ENCODE measurements around the gene ADGB. TPM values are rescaled to one million over a fixed set of nuclear protein-coding genes. Genes with fewer than 3 reads are reported as not detected.
A peak's percentile ranks its signal among the peaks of the same experiment; 100 is the strongest.
"Not testable (repeated sequence)": the region's sequence is repeated elsewhere in the genome, so short reads cannot be mapped to it uniquely, and the experiment has no call there.

Gene ADGB
- total RNA-seq, 3 donors from 2014 or later: not detected

GRCh38 chr6:146753306-146753705 is 154.5 kb downstream of the ADGB start:
- Mint-ChIP-seq H3K27me3 (ENCODE audit: low read depth) (no peaks in the 10 kb centered on the region), H3K9me3 (peaks cover 8% of the 10 kb centered on the region), H3K4me3 (no peak overlapping the region), H3K36me3 (ENCODE audit: insufficient read depth) (no peaks in the 10 kb centered on the region), H3K4me1 (ENCODE audit: low read depth) (no peaks in the 10 kb centered on the region)
- ATAC-seq: no peak
- no peak for DNase-seq

- DNase-seq (no peak), ATAC-seq (no peak)
- Mint-ChIP-seq H3K27me3 (ENCODE audit: low read depth) (peaks cover under 1% of the 10 kb centered on the region), H3K4me1 (ENCODE audit: low read depth) (peaks cover 19% of the 10 kb centered on the region), H3K9me3 (no peaks in the 10 kb centered on the region), H3K36me3 (ENCODE audit: insufficient read depth) (no peaks in the 10 kb centered on the region), H3K4me3 (no peak overlapping the region)
These were observed 168.9 kb downstream of the ADGB start for GRCh38 chr6:146767632-146768031.

GRCh38 chr6:146768722-146769121 is 169.9 kb downstream of the ADGB start:
- no peak overlapping the region for H3K4me3 Mint-ChIP-seq
- H3K36me3 Mint-ChIP-seq (ENCODE audit: insufficient read depth): no peaks in the 10 kb centered on the region
- H3K4me1 Mint-ChIP-seq (ENCODE audit: low read depth): peaks cover 19% of the 10 kb centered on the region
- DNase-seq (no peak), ATAC-seq (no peak)
- no peaks in the 10 kb centered on the region for H3K27me3 Mint-ChIP-seq (ENCODE audit: low read depth)
- no peaks in the 10 kb centered on the region for H3K9me3 Mint-ChIP-seq

GRCh38 chr6:146770275-146770964 is 171.6 kb downstream of the ADGB start:
- no peaks in the 10 kb centered on the region for H3K9me3 Mint-ChIP-seq
- H3K36me3 Mint-ChIP-seq (ENCODE audit: insufficient read depth): no peaks in the 10 kb centered on the region
- DNase-seq: no peak
- H3K4me3 Mint-ChIP-seq: peak overlapping the region; percentile 60
- ATAC-seq: peak; percentile 25 to 43
- H3K27me3 Mint-ChIP-seq (ENCODE audit: low read depth): no peaks in the 10 kb centered on the region
- H3K4me1 Mint-ChIP-seq (ENCODE audit: low read depth): peaks cover 19% of the 10 kb centered on the region

GRCh38 chr6:146770965-146771735 is 172.4 kb downstream of the ADGB start:
- ATAC-seq (peak; percentile 43 to 55), DNase-seq (peak; percentile 5)
- no peaks in the 10 kb centered on the region for H3K36me3 Mint-ChIP-seq (ENCODE audit: insufficient read depth)
- peaks cover 19% of the 10 kb centered on the region for H3K4me1 Mint-ChIP-seq (ENCODE audit: low read depth)
- H3K9me3 Mint-ChIP-seq: no peaks in the 10 kb centered on the region
- peak overlapping the region; percentile 60 for H3K4me3 Mint-ChIP-seq
- no peaks in the 10 kb centered on the region for H3K27me3 Mint-ChIP-seq (ENCODE audit: low read depth)

- H3K36me3 Mint-ChIP-seq (ENCODE audit: insufficient read depth): no peaks in the 10 kb centered on the region
- H3K4me1 Mint-ChIP-seq (ENCODE audit: low read depth): peaks cover 15% of the 10 kb centered on the region
- DNase-seq (no peak), ATAC-seq (no peak)
- H3K9me3 Mint-ChIP-seq: peaks cover 3% of the 10 kb centered on the region
- no peak overlapping the region for H3K4me3 Mint-ChIP-seq
- no peaks in the 10 kb centered on the region for H3K27me3 Mint-ChIP-seq (ENCODE audit: low read depth)
These were observed 176.4 kb downstream of the ADGB start for GRCh38 chr6:146775220-146775619.

- no peak overlapping the region for H3K4me3 Mint-ChIP-seq
- H3K4me1 Mint-ChIP-seq (ENCODE audit: low read depth): no peaks in the 10 kb centered on the region
- no peak for DNase-seq
- H3K27me3 Mint-ChIP-seq (ENCODE audit: low read depth): no peaks in the 10 kb centered on the region
- ATAC-seq: no peak
- H3K9me3 Mint-ChIP-seq: peaks cover 3% of the 10 kb centered on the region
- no peaks in the 10 kb centered on the region for H3K36me3 Mint-ChIP-seq (ENCODE audit: insufficient read depth)
These were observed 183.1 kb downstream of the ADGB start for GRCh38 chr6:146781836-146782235.

- ATAC-seq (peak; percentile 91 to 92), DNase-seq (no peak)
- no peaks in the 10 kb centered on the region for H3K9me3 Mint-ChIP-seq
- no peak overlapping the region for H3K4me3 Mint-ChIP-seq
- no peaks in the 10 kb centered on the region for H3K36me3 Mint-ChIP-seq (ENCODE audit: insufficient read depth)
- no peaks in the 10 kb centered on the region for H3K27me3 Mint-ChIP-seq (ENCODE audit: low read depth)
- H3K4me1 Mint-ChIP-seq (ENCODE audit: low read depth): no peaks in the 10 kb centered on the region
These were observed 186.3 kb downstream of the ADGB start for GRCh38 chr6:146785001-146785585.

GRCh38 chr6:146787876-146788508 is 189.2 kb downstream of the ADGB start:
- ATAC-seq (no peak), DNase-seq (no peak)
- Mint-ChIP-seq H3K9me3 (peaks cover 3% of the 10 kb centered on the region), H3K27me3 (ENCODE audit: low read depth) (peaks cover 4% of the 10 kb centered on the region), H3K4me1 (ENCODE audit: low read depth) (no peaks in the 10 kb centered on the region), H3K36me3 (ENCODE audit: insufficient read depth) (no peaks in the 10 kb centered on the region), H3K4me3 (no peak overlapping the region)

GRCh38 chr6:146790561-146791091 is 191.9 kb downstream of the ADGB start:
- ATAC-seq (no peak), DNase-seq (no peak)
- Mint-ChIP-seq H3K36me3 (ENCODE audit: insufficient read depth) (no peaks in the 10 kb centered on the region), H3K27me3 (ENCODE audit: low read depth) (peaks cover 7% of the 10 kb centered on the region), H3K4me3 (no peak overlapping the region), H3K9me3 (peaks cover 7% of the 10 kb centered on the region), H3K4me1 (ENCODE audit: low read depth) (no peaks in the 10 kb centered on the region)

- no peak overlapping the region for H3K4me3 Mint-ChIP-seq
- peaks cover 13% of the 10 kb centered on the region for H3K9me3 Mint-ChIP-seq
- no peaks in the 10 kb centered on the region for H3K4me1 Mint-ChIP-seq (ENCODE audit: low read depth)
- ATAC-seq: no peak
- no peaks in the 10 kb centered on the region for H3K36me3 Mint-ChIP-seq (ENCODE audit: insufficient read depth)
- peaks cover 7% of the 10 kb centered on the region for H3K27me3 Mint-ChIP-seq (ENCODE audit: low read depth)
- DNase-seq: no peak
These were observed 193.2 kb downstream of the ADGB start for GRCh38 chr6:146791930-146792329.

GRCh38 chr6:146793218-146793617 is 194.4 kb downstream of the ADGB start:
- H3K4me3 Mint-ChIP-seq; ATAC-seq; H3K36me3 Mint-ChIP-seq (ENCODE audit: insufficient read depth); H3K27me3 Mint-ChIP-seq (ENCODE audit: low read depth); H3K4me1 Mint-ChIP-seq (ENCODE audit: low read depth); DNase-seq: not testable (repeated sequence)
- peaks cover 13% of the 10 kb centered on the region for H3K9me3 Mint-ChIP-seq

GRCh38 chr6:146795479-146796133 is 196.8 kb downstream of the ADGB start:
- ATAC-seq: no peak
- H3K4me1 Mint-ChIP-seq (ENCODE audit: low read depth): no peaks in the 10 kb centered on the region

GRCh38 chr6:146803167-146803566 is 204.4 kb downstream of the ADGB start:
- H3K36me3 Mint-ChIP-seq (ENCODE audit: insufficient read depth); DNase-seq; H3K4me3 Mint-ChIP-seq; ATAC-seq; H3K27me3 Mint-ChIP-seq (ENCODE audit: low read depth); H3K9me3 Mint-ChIP-seq; H3K4me1 Mint-ChIP-seq (ENCODE audit: low read depth): not testable (repeated sequence)

More at GRCh38 chr6:146795479-146796133, 196.8 kb downstream of the ADGB start:
- H3K9me3 Mint-ChIP-seq: peaks cover 13% of the 10 kb centered on the region
- no peak overlapping the region for H3K4me3 Mint-ChIP-seq
- DNase-seq: no peak
- H3K27me3 Mint-ChIP-seq (ENCODE audit: low read depth): peaks cover 4% of the 10 kb centered on the region
- H3K36me3 Mint-ChIP-seq (ENCODE audit: insufficient read depth): no peaks in the 10 kb centered on the region
